Measurements from ENCODE around the gene RAB3B. TPM values are rescaled to one million over a fixed set of nuclear protein-coding genes. Genes with fewer than 3 reads are reported as not detected.

Gene RAB3B
- total and polyA plus RNA-seq, 9 of the 15 experiments (the other 6 are each of a cell fraction or from before 2014, with no cell fraction given) = 0.07 to 0.47 (median 0.27) TPM

DNA sequence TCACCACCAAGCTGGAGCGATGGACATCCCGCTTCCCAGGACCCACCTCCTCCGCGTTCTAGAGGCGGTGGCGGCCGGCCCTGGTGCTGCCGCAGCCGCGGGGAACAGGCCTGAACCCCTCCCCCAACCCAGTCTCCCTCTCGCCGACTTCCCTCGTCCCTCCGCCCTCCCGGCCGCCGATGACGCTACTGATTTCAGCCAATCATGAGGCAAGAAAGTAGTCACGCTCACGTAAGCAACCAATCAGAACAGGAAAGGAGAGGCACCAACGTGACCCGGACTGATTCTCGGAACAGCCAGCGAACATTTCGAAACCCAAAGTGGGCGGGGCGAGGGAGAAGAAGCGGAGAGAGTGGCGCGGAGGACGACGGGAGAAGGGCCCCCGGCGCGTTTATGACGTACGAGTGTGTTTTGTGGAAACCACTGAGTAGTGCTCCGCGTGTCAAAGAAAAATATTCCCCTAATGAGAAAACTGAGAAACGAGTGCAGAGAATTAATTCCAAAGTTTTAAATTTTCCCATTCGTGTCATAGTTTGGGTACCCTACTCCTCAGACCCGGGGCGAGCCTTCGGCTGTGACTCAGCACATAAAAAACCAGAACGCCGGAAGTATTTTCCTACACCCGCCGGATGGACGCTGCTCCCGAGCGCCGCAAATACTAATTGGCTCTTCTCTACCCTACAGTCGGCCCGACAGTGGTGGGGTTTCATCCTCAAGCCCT is 111.7 kb downstream of the RAB3B start, which contains the start of gene NRDC (continued):
- TF ChIP-seq SRSF3 (IDR thresholded peaks at IDR 0.05; ENCODE audit: insufficient read depth, low read length) (no peak), YBX1 (IDR thresholded peaks at IDR 0.05) (no peak), RAD51 (IDR thresholded peaks at IDR 0.05; ENCODE audit: borderline replicate concordance, low read depth) (peak; percentile 96), ZNF133 (CRISPR knock-in tag; IDR thresholded peaks at IDR 0.05) (no peak), THRAP3 (IDR thresholded peaks at IDR 0.05; ENCODE audit: borderline replicate concordance) (no peak), NCOR1 (IDR thresholded peaks at IDR 0.05) (peak; percentile 5; the same call in 1 of the 2 replicates), HNRNPLL (IDR thresholded peaks at IDR 0.05; ENCODE audit: low read depth, low read length, poor library complexity, severe bottlenecking) (peak; percentile 96), SRSF9 (IDR thresholded peaks at IDR 0.05; ENCODE audit: borderline replicate concordance, low read depth, low read length) (no peak), KAT8 (IDR thresholded peaks at IDR 0.05; ENCODE audit: low read depth) (0 out of 2 replicates have a peak, but pooled peaks have one; percentile 65), DACH1 (IDR thresholded peaks at IDR 0.05; ENCODE audit: partially characterized antibody) (no peak), ZNF143 (CRISPR knock-in tag; IDR thresholded peaks at IDR 0.05) (peak; percentile 86), MED1 (CRISPR knock-in tag; IDR thresholded peaks at IDR 0.05; ENCODE audit: borderline replicate concordance) (no peak), PTRF (tag; IDR thresholded peaks at IDR 0.05) (no peak), NRF1 (conservative IDR thresholded peaks at IDR 0.05 in 1 of 2, IDR thresholded peaks at IDR 0.05 in 1 of 2) (peak; percentile 72 to 77), PHF8 (IDR thresholded peaks at IDR 0.05; ENCODE audit: borderline replicate concordance, low read length) (peak; percentile 70), CBX8 (IDR thresholded peaks at IDR 0.05; ENCODE audit: borderline replicate concordance, extremely low read depth, low read depth, low read length, poor library complexity, severe bottlenecking) (no peak), ERF (CRISPR knock-in tag; IDR thresholded peaks at IDR 0.05) (no peak; the same call in 1 of the 2 replicates), HMG20A (CRISPR knock-in tag; conservative IDR thresholded peaks at IDR 0.05) (no peak), MIER1 (IDR thresholded peaks at IDR 0.05; ENCODE audit: low read depth) (no peak)
- TF ChIP-seq, protein P1, sequence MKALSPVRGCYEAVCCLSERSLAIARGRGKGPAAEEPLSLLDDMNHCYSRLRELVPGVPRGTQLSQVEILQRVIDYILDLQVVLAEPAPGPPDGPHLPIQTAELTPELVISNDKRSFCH (CRISPR knock-in tag; IDR thresholded peaks at IDR 0.05) = no peak
- TF ChIP-seq, protein P1 (tag; IDR thresholded peaks at IDR 0.05) = no peak
- TF ChIP-seq, protein P2, sequence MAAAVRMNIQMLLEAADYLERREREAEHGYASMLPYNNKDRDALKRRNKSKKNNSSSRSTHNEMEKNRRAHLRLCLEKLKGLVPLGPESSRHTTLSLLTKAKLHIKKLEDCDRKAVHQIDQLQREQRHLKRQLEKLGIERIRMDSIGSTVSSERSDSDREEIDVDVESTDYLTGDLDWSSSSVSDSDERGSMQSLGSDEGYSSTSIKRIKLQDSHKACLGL (CRISPR knock-in tag; IDR thresholded peaks at IDR 0.05; ENCODE audit: borderline replicate concordance, poor library complexity, severe bottlenecking) = no peak
- TF ChIP-seq, protein P3, sequence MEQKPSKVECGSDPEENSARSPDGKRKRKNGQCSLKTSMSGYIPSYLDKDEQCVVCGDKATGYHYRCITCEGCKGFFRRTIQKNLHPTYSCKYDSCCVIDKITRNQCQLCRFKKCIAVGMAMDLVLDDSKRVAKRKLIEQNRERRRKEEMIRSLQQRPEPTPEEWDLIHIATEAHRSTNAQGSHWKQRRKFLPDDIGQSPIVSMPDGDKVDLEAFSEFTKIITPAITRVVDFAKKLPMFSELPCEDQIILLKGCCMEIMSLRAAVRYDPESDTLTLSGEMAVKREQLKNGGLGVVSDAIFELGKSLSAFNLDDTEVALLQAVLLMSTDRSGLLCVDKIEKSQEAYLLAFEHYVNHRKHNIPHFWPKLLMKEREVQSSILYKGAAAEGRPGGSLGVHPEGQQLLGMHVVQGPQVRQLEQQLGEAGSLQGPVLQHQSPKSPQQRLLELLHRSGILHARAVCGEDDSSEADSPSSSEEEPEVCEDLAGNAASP (IDR thresholded peaks at IDR 0.05) = no peak
- TF ChIP-seq, protein P4, sequence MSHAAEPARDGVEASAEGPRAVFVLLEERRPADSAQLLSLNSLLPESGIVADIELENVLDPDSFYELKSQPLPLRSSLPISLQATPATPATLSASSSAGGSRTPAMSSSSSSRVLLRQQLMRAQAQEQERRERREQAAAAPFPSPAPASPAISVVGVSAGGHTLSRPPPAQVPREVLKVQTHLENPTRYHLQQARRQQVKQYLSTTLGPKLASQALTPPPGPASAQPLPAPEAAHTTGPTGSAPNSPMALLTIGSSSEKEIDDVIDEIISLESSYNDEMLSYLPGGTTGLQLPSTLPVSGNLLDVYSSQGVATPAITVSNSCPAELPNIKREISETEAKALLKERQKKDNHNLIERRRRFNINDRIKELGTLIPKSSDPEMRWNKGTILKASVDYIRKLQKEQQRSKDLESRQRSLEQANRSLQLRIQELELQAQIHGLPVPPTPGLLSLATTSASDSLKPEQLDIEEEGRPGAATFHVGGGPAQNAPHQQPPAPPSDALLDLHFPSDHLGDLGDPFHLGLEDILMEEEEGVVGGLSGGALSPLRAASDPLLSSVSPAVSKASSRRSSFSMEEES (CRISPR knock-in tag; IDR thresholded peaks at IDR 0.05) = no peak
